Stimulated activated CD8-positive, alpha-beta memory T cell treated with anti-CD3 and anti-CD28 coated beads, Interleukin-15, amount 100 ng/mL, for 4 hours (primary cell): ENCODE measurements around the gene MSH2.
"Not testable (repeated sequence)": the region's sequence is repeated elsewhere in the genome, so short reads cannot be mapped to it uniquely, and the experiment has no call there.

Source experiments
- DNase-seq, 2 donors: peaks; one replicate each; pipeline ENCODE4 v3.0.0-alpha.2; 2020; ENCODE audit warnings: low read depth in 2 of 2

Gene MSH2

DNA sequence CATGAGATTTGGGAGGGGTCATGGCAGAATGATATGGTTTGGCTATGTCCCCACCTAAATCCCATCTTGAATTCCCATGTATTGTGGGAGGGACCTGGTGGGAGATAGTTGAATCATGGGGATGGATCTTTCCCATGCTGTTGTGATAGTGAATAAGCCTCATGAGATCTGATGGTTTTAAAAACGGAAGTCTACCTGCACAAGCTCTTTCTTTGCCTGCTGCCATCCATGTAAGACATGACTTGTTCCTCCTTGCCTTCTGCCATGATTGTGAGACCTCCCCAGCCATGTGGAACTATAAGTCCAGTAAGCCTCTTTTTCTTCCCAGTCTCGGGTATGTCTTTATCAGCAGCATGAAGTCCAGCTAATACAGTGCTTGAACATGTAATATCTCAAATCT lies 5.0 kb downstream of the MSH2 start:
- DNase-seq: not testable (repeated sequence)

- no peak for DNase-seq
These were observed 11.9 kb downstream of the MSH2 start for GRCh38 chr2:47414682-47415458.

DNA sequence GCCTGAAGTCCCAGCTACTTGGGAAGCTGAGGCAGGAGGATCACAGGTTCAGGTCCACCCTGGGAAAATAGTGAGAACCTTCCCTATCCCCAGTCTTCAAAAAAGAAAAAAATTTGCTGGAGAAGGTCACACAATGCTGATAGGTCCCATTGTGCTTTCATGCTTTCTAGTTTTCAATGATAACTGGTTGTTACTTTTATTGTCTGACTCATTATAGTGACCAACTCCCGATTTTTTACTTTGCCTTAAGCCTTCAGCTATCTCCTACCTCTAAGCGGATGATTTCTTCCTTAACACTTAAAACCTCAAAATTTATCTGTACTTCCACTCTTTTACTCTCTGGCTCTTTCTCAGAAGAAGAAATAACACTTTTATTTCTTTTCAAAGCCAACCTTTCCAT lies 17.3 kb downstream of the MSH2 start:
- no peak for DNase-seq

GRCh38 chr2:47420683-47421082 lies 17.7 kb downstream of the MSH2 start:
- not testable (repeated sequence) for DNase-seq

DNA sequence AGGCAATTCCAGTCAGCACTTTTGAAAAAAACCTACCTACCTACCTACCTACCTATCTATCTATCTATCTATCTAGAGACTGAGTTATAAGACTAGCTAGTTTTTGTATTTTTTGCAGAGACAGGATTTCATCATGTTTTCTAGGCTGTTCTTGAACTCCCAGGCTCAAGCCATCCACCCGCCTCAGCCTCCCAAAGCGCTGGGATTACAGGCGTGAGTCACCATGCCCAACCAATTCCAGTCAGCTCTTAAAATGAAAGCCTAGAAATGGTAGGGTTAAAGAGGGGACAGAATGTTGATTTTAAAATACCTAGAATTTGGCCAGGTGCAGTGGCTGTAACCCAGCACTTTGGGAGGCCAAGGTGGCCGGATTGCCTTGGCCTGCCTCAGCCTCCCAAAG lies 19.1 kb downstream of the MSH2 start:
- DNase-seq: no peak

DNA sequence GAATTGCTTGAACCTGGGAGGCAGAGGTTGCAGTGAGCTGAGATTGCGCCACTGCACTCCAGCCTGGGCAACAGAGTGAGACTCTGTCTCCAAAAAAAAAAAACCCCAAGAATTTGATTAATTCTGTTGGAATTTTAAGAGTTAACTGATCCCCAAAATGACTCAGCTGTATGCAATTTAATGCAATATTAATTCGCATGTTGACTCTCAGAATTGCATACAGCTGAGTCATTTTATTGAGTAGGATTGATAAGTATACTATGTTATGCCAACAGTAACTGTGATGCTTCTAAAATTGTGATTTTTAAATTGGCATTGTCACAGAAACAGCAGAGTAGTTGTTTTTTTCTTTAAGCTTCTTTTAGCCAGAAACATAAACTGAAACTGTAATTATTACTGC lies 19.6 kb downstream of the MSH2 start:
- DNase-seq: no peak

DNA sequence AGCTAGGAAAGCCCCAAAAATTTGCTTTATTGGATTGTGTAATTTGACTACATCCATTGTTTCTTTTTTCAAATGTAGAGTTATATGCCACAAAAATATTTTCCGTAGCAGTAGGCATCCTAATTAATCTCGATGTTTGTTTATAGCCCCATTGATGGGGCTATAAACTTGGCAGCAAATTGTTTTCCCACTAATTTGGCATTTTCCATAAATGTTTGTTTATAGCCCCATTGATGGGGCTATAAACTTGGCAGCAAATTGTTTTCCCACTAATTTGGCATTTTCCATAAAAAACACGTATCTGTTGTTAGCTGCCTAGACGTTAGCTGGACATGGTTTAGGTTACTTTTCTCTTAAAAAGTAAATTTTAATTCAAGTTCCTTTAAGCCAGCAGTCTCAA lies 23.8 kb downstream of the MSH2 start:
- no peak for DNase-seq

DNA sequence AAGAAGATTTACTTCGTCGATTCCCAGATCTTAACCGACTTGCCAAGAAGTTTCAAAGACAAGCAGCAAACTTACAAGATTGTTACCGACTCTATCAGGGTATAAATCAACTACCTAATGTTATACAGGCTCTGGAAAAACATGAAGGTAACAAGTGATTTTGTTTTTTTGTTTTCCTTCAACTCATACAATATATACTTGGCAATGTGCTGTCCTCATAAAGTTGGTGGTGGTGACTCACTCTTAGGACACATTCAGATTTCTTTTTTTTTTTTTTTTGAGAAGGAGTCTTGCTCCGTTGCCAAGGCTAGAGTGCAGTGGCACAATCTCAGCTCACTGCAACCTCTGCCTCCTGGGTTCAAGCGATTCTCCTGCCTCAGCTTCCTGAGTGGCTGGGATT lies 26.8 kb downstream of the MSH2 start:
- DNase-seq: no peak

DNA sequence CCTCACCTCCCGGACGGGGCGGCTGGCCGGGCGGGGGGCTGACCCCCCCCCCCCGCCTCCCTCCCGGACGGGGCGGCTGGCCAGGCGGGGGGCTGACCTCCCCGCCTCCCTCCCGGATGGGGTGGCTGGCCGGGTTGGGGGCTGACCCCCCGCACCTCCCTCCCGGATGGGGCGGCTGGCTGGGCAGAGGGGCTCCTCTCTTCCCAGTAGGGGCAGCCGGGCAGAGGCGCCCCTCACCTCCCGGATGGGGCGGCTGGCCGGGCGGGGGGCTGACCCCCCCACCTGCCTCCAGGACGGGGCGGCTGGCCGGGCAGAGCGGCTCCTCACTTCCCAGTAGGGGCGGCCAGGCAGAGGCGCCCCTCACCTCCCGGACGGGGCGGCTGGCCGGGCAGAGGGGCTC lies 30.1 kb downstream of the MSH2 start:
- not testable (repeated sequence) for DNase-seq

GRCh38 chr2:47433445-47433844 lies 30.5 kb downstream of the MSH2 start:
- DNase-seq: not testable (repeated sequence)

GRCh38 chr2:47437287-47437686 lies 34.3 kb downstream of the MSH2 start:
- no peak for DNase-seq

GRCh38 chr2:47438106-47438505 lies 35.1 kb downstream of the MSH2 start:
- DNase-seq: no peak

GRCh38 chr2:47438783-47439182 lies 35.8 kb downstream of the MSH2 start:
- no peak for DNase-seq

- DNase-seq: no peak
These were observed 48.8 kb downstream of the MSH2 start for GRCh38 chr2:47451790-47452189.

DNA sequence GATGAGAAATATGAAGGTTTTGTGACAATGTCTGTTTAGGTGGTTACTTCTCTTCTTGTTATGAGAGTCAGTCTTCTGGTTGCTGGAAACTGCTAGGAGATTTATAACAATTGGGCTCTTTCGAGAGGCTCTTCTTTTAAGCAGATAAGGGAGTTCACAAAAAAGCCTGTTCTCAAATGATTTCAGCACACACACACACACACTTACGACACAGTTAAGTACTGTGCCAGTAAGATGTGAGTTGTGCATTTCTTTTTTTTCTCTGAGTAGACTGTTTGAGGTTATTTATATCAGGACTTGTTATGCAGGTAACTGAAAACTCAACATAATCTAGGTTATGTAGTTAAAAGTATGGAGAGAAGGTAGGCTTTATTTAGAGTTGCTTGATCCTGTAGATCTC lies 49.8 kb downstream of the MSH2 start:
- no peak for DNase-seq

- DNase-seq: not testable (repeated sequence)
These were observed 51.9 kb downstream of the MSH2 start for GRCh38 chr2:47454818-47455217.

GRCh38 chr2:47455411-47455810 lies 52.5 kb downstream of the MSH2 start:
- DNase-seq: no peak

DNA sequence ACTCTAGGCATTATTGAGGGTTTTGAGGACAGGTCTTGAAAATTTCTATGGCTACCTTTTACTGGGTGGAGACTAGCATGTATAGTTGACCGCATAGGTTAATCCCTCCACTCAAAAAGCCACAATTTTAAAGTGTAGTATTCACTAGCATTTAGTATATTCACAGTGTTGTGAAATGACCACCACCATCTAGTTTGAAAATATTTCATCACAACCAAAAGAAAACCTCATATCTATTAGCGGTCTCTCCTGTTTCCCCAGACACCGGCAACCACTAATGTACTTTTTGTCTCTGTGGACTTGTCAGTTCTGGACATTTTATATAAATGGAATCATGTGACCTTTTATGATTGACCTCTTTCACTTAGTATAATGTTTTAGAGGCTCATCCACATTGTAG lies 53.9 kb downstream of the MSH2 start:
- DNase-seq: no peak

DNA sequence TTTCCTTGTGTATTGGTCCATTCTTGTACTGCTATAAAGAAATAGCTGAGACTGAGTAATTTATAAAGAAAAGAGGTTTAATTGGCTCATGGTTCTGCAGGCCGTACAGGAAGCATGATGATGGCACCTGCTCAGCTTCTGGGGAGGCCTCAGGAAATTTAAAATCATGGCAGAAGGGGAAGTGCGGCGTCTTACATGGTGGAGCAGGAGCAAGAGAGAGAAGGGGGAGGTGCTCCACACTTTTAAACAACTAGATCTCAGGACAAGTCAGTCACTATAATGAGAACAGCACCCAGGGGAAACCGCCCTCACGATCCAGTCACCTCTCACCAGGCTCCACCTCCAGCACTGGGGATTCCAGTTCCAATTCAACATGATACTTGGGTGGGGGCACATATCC lies 54.3 kb downstream of the MSH2 start:
- no peak for DNase-seq

DNA sequence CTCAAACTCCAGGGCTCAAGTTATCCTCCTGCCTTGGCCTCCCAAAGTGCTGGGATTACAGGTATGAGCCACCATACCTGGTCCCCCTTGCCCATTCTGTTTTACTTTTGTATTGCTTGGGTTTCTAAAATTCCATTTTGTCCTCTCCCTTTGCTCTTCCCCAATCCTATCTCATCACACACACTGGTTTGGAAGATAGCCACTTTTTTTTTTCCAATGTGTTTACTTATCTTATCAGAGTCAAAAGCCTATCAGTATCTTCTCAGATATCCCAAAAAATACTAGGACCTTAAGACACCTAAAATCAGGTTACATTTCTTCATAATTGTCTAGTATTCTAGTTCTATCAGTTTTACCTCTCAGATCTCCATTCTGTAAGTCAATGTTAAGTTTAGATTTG lies 56.1 kb downstream of the MSH2 start:
- DNase-seq: no peak

GRCh38 chr2:47460766-47461165 lies 57.8 kb downstream of the MSH2 start:
- no peak for DNase-seq

DNA sequence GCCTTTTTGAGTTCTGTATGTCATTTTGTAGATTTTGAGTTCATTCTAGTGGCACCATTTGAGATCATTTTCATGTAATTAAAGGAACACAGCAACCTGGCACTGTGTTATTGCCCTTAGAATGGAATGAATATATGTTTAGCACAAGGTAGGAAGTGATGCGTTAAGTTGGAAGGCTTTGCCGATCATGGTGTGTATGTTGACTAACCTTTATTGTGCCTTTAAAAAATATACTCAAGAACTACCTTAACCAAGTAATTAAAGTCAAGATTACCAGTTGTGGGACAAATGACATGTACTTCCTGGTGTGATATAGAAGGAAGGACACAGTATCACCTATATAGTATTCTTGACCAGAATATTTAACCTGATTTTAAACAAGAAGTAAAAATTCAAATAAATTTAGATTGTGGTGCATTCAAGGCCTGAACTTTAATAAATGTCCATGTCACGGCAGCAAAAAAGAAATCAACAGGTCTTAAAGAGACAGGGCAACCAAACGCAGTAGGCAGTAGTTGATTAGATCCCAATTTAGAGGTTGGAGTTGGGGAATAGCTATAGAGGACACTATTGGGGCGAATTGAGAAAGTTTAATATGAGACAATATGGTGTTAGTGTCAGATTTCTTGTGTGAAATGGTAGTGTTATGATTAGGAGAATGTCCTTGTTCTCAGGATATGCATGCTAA lies 68.6 kb downstream of the MSH2 start:
- DNase-seq: no peak

- DNase-seq: no peak
These were observed 76.9 kb downstream of the MSH2 start for GRCh38 chr2:47479863-47480262.

- no peak for DNase-seq
These were observed 80.2 kb downstream of the MSH2 start for GRCh38 chr2:47483191-47483590.
